OCI-LY3 (cell line): Measurements from ENCODE around the gene SWI5.

Experiments used
- H2AFZ ChIP-seq: fragments of 200-600, 300-600 bp; shearing (Covaris generic); 2 replicates; pipeline ENCODE4 v1.6.0; 2014; ENCODE audit warnings: antibody characterized with exemption, low read depth, low read length
- H3K27ac ChIP-seq: fragments of 200-600, 300-600 bp; sonication (generic); 2 replicates; pipeline ENCODE4 v1.5.1; 2014; ENCODE audit warnings: mild to moderate bottlenecking, low read length, moderate library complexity, mixed read lengths
- H3K27me3 ChIP-seq: fragments of 200-600, 300-600 bp; sonication (generic); 2 replicates; pipeline ENCODE4 v1.6.1; 2014; ENCODE audit warnings: low read depth, low read length, mixed read lengths
- H3K36me3 ChIP-seq: fragments of 200-600, 300-600 bp; sonication (generic); replicated peaks from 2 replicates; pipeline ENCODE3; 2014; ENCODE audit warnings: low read depth, low read length, mixed read lengths
- H3K4me1 ChIP-seq: fragments of 300-600, 200-600 bp; sonication (generic); 2 replicates; pipeline ENCODE4 v1.6.1; 2014; ENCODE audit warnings: low read length, mixed read lengths
- H3K4me2 ChIP-seq: fragments of 200-600, 300-600 bp; sonication (generic); 2 replicates; pipeline ENCODE4 v1.6.1; 2014; ENCODE audit warnings: low read length, mixed read lengths
- H3K4me3 ChIP-seq: fragments of 300-600, 200-600 bp; sonication (generic); 2 replicates; pipeline ENCODE4 v1.5.1; 2014; ENCODE audit warnings: antibody characterized with exemption, mild to moderate bottlenecking, low read length, moderate library complexity
- H3K79me2 ChIP-seq: fragments of 300-600, 200-600 bp; shearing (Covaris generic); 2 replicates; pipeline ENCODE4 v1.6.1; 2014; ENCODE audit warnings: mild to moderate bottlenecking, low read length, mixed read lengths
- H3K9ac ChIP-seq: fragments of 300-600, 200-600 bp; shearing (Covaris generic); 2 replicates; pipeline ENCODE4 v1.6.0; 2014; ENCODE audit warnings: mild to moderate bottlenecking, low read length, moderate library complexity
- H3K9me3 ChIP-seq: fragments of 200-600, 300-600 bp; shearing (Covaris generic); 2 replicates; pipeline ENCODE4 v1.6.1; 2014; ENCODE audit warnings: low read length, mixed read lengths; ENCODE audit not compliant: insufficient read depth
- H4K20me1 ChIP-seq: fragments of 200-600, 300-600 bp; sonication (generic); 2 replicates; pipeline ENCODE4 v1.6.1; 2016; ENCODE audit warnings: low read length, mixed read lengths; ENCODE audit not compliant: insufficient read depth
- EZH2phosphoT487 ChIP-seq: fragments of 200-600 bp; shearing (Covaris generic); IDR thresholded peaks from 2 replicates; pipeline ENCODE4 v1.6.1; 2018; ENCODE audit warnings: antibody characterized with exemption, mixed run types, low read depth
- TF ChIP-seq, protein P1 (sequence below): fragments of 200-600, 300-600 bp; sonication (generic); IDR thresholded peaks from 2 replicates; pipeline ENCODE4 v1.5.1; 2014; ENCODE audit warnings: antibody characterized with exemption, low read length, low read depth

Gene SWI5

DNA sequence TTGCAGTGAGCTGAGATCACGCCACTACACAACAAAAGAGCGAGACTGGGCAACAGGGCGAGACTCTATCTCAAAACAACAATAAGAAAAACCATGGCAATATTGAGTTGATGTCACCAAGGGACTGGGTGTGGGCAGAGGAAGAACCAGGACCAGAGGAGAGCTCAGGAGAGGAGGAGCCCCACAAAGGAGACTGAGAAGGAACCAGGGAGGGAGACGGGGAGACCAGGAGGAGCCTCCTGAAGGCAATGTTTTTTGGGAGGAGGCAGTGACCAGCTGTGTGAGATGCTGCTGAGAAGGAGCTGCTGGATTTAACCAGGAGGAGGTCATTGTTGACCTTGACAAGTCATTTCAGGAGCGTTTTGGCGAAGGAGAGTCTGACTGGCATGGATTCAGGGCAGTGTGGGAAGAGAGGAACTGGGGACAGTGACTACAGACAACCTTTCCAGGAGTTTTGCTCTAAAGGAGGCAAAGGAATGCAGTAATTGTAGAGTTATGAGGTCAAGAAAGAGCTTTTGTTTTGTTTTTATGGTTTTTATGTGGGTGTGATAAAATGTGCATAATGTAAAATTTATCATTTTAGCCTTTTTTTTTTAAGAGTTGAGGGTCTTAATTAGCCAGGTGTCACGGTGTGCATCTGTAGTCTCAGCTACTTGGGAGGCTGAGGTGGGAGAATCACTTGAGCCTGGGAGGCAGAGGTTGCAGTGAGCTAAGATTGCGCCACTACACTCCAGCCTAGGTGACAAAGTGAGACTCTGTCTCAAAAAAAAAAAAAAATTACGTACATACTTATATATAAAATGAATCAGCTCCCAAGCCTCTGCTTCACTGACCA lies 28.3 kb downstream of the SWI5 start:
- Histone ChIP-seq H3K9me3 (no peaks in the 10 kb centered on the region), H3K9ac (no peak overlapping the region), H2AFZ (no peak overlapping the region), H3K36me3 (peaks cover 7% of the 10 kb centered on the region), H3K4me2 (no peak overlapping the region), H3K4me1 (no peaks in the 10 kb centered on the region), H3K4me3 (no peak overlapping the region), H4K20me1 (no peaks in the 10 kb centered on the region), H3K27me3 (no peaks in the 10 kb centered on the region), H3K79me2 (no peaks in the 10 kb centered on the region), H3K27ac (no peak overlapping the region)
- TF ChIP-seq, protein P1, sequence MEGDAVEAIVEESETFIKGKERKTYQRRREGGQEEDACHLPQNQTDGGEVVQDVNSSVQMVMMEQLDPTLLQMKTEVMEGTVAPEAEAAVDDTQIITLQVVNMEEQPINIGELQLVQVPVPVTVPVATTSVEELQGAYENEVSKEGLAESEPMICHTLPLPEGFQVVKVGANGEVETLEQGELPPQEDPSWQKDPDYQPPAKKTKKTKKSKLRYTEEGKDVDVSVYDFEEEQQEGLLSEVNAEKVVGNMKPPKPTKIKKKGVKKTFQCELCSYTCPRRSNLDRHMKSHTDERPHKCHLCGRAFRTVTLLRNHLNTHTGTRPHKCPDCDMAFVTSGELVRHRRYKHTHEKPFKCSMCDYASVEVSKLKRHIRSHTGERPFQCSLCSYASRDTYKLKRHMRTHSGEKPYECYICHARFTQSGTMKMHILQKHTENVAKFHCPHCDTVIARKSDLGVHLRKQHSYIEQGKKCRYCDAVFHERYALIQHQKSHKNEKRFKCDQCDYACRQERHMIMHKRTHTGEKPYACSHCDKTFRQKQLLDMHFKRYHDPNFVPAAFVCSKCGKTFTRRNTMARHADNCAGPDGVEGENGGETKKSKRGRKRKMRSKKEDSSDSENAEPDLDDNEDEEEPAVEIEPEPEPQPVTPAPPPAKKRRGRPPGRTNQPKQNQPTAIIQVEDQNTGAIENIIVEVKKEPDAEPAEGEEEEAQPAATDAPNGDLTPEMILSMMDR = no peak
- TF ChIP-seq EZH2phosphoT487 = no peak

GRCh38 chr9:128304971-128305288 lies 28.9 kb downstream of the SWI5 start:
- Histone ChIP-seq H2AFZ (no peak overlapping the region), H4K20me1 (no peaks in the 10 kb centered on the region), H3K36me3 (peaks cover 10% of the 10 kb centered on the region), H3K4me3 (no peak overlapping the region), H3K4me1 (no peaks in the 10 kb centered on the region), H3K27me3 (no peaks in the 10 kb centered on the region), H3K79me2 (no peaks in the 10 kb centered on the region), H3K4me2 (no peak overlapping the region), H3K9me3 (no peaks in the 10 kb centered on the region), H3K9ac (no peak overlapping the region), H3K27ac (no peak overlapping the region)
- no peak for TF ChIP-seq EZH2phosphoT487
- TF ChIP-seq, protein P1 = no peak

DNA sequence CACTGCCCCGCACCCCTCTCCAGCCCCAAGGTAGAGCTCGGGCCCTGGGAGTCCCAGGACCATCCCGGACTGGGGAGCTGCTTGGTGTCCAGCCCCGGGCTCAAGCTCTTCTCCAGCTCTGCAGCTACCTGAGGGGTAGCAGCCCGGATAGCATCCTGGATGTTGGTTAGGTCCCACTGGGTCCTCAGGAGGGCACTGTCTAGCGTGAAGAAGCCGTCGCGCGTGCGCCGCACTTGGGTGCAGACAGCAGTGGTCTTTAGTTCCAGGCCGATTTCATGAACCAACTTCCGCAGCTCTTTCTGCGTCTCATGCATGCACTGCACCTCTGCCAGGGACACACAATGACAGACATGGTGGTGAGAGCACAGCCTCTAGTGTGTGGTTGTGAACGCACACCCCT lies 33.5 kb downstream of the SWI5 start:
- Histone ChIP-seq H3K9ac (no peak overlapping the region), H4K20me1 (no peaks in the 10 kb centered on the region), H3K79me2 (no peaks in the 10 kb centered on the region), H3K4me2 (no peak overlapping the region), H3K4me1 (no peaks in the 10 kb centered on the region), H3K9me3 (no peaks in the 10 kb centered on the region), H2AFZ (no peak overlapping the region), H3K4me3 (no peak overlapping the region), H3K27ac (no peak overlapping the region), H3K27me3 (no peaks in the 10 kb centered on the region), H3K36me3 (peaks cover 18% of the 10 kb centered on the region)
- TF ChIP-seq, protein P1 = no peak
- no peak for TF ChIP-seq EZH2phosphoT487

GRCh38 chr9:128310461-128310860 lies 34.4 kb downstream of the SWI5 start:
- no peak overlapping the region for H3K4me2 ChIP-seq
- no peak overlapping the region for H3K27ac ChIP-seq
- peaks cover 25% of the 10 kb centered on the region for H3K36me3 ChIP-seq
- H3K9me3 ChIP-seq = no peaks in the 10 kb centered on the region
- no peak overlapping the region for H3K4me3 ChIP-seq
- no peaks in the 10 kb centered on the region for H4K20me1 ChIP-seq
- TF ChIP-seq, protein P1 = no peak
- no peak for TF ChIP-seq EZH2phosphoT487
- no peak overlapping the region for H2AFZ ChIP-seq
- H3K27me3 ChIP-seq = no peaks in the 10 kb centered on the region
- no peaks in the 10 kb centered on the region for H3K4me1 ChIP-seq
- no peaks in the 10 kb centered on the region for H3K79me2 ChIP-seq
- no peak overlapping the region for H3K9ac ChIP-seq
